Common myeloid progenitor, CD34-positive (primary cell): ENCODE data around the gene CLRN2.
"Not testable (repeated sequence)": the region's sequence is repeated elsewhere in the genome, so short reads cannot be mapped to it uniquely, and the experiment has no call there.

Source experiments
- CTCF ChIA-PET: fragments of 350-600 bp; sonication (Branson Sonifier 250); formaldehyde crosslinking; loops from one replicate; lab custom pipeline; 2021; ENCODE audit warnings: antibody characterized with exemption; lab: Charles Lee
- POLR2A ChIA-PET: fragments of 350-600 bp; sonication (Branson Sonifier 250); formaldehyde crosslinking; loops from one replicate; lab custom pipeline; 2021; ENCODE audit warnings: antibody characterized with exemption; lab: Charles Lee
- DNase-seq, 3 donors: peaks; one replicate each; pipeline versions ENCODE4 v3.0.0 to v3.0.0-alpha.2; 2013
- H3K27ac ChIP-seq, 2 experiments: 1 replicate in 1 of 2; 2 replicates in 1 of 2; pipeline ENCODE4 v1.7.0; 2013; ENCODE audit warnings: inconsistent platforms in 2 of 2, low read length in 2 of 2, mild to moderate bottlenecking in 2 of 2, low read depth in 1 of 2, moderate library complexity in 1 of 2; ENCODE audit not compliant: severe bottlenecking in 2 of 2, insufficient read depth in 1 of 2, poor library complexity in 1 of 2
- H3K27me3 ChIP-seq, 5 experiments: replicated peaks in 2 of 5; 1 replicate in 3 of 5; 2 replicates in 2 of 5; pipeline versions ENCODE4 v1.6.1 to v1.7.0; 2013; ENCODE audit warnings: low read length in 4 of 5, mild to moderate bottlenecking in 2 of 5, moderate library complexity in 2 of 5, inconsistent platforms in 1 of 5; ENCODE audit not compliant: insufficient read depth in 5 of 5, control insufficient read depth in 4 of 5
- H3K36me3 ChIP-seq, 4 experiments: 1 replicate in 2 of 4; 2 replicates in 2 of 4; pipeline versions ENCODE4 v1.6.1 to v1.7.0; 2013; ENCODE audit warnings: low read length in 3 of 4, control low read depth in 1 of 4, mild to moderate bottlenecking in 1 of 4; ENCODE audit not compliant: control insufficient read depth in 4 of 4, insufficient read depth in 4 of 4
- H3K4me1 ChIP-seq, 4 experiments: 1 replicate in 3 of 4; 2 replicates in 1 of 4; pipeline versions ENCODE4 v1.6.1 to v1.7.1; 2013; ENCODE audit warnings: low read length in 3 of 4, mild to moderate bottlenecking in 3 of 4, control low read depth in 1 of 4, inconsistent platforms in 1 of 4, moderate library complexity in 1 of 4; ENCODE audit not compliant: control insufficient read depth in 4 of 4, insufficient read depth in 4 of 4; ENCODE audit errors: control extremely low read depth in 1 of 4
- H3K4me3 ChIP-seq, 7 experiments: 1 replicate in 4 of 7; 2 replicates in 3 of 7; pipeline versions ENCODE4 v1.5.1 to v1.7.0; 2013; ENCODE audit warnings: mild to moderate bottlenecking in 7 of 7, low read length in 6 of 7, moderate library complexity in 6 of 7, inconsistent platforms in 2 of 7, low read depth in 2 of 7, control low read depth in 1 of 7; ENCODE audit not compliant: insufficient read depth in 4 of 7, control insufficient read depth in 1 of 7; ENCODE audit errors: extremely low read depth in 1 of 7
- H3K9me3 ChIP-seq, 5 experiments: 1 replicate in 4 of 5; 2 replicates in 1 of 5; pipeline versions ENCODE4 v1.6.1 to v1.7.1; 2013; ENCODE audit warnings: low read length in 4 of 5, mild to moderate bottlenecking in 2 of 5, inconsistent platforms in 1 of 5, low read depth in 1 of 5, moderate library complexity in 1 of 5; ENCODE audit not compliant: control insufficient read depth in 4 of 5, insufficient read depth in 2 of 5; ENCODE audit errors: control extremely low read depth in 1 of 5
- WGBS: methylation state at CpG from one replicate; pipeline ENCODE4 v1.1.5; 2013; ENCODE audit not compliant: insufficient coverage; 5-methylcytosine and 5-hydroxymethylcytosine counted together

Gene CLRN2

DNA sequence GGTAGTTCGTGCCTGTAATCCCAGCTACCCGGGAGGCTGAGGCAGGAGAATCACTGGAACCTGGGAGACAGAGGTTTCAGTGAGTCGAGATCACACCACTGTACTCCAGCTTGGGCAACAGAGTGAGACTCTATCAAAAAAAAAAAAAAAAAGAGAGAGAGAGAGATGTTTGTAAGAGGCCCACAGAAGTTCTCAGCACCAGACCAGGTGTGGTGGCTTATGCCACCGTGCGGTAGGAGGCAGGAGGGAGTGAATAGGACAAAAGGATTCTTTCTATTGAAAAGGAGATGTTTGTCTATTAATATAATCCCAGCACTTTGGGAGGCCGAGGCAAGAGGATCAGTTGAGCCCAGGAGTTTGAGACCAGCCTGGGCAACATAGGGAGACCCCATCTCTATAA lies 22.1 kb downstream of the CLRN2 start:
- DNase-seq, H3K27ac ChIP-seq, H3K4me1 ChIP-seq, H3K9me3 ChIP-seq, H3K36me3 ChIP-seq, POLR2A ChIA-PET, H3K27me3 ChIP-seq, H3K4me3 ChIP-seq: not testable (repeated sequence)
- CTCF ChIA-PET = interaction anchor here (0.8 to 3.4 kb wide), 3 partner anchors 12 to 55 kb away, joined by 3 to 16 read pairs (median 4); no protein-coding TSS in a partner anchor
- 100% methylated on average over 5 of the region's 6 CpGs for WGBS

- Histone ChIP-seq H3K4me1 (no peaks in the 10 kb centered on the region), H3K27ac (no peak overlapping the region), H3K36me3 (no peaks in the 10 kb centered on the region), H3K4me3 (no peak overlapping the region), H3K9me3 (no peaks in the 10 kb centered on the region), H3K27me3 (no peaks in the 10 kb centered on the region)
- POLR2A ChIA-PET = no interaction called here
- WGBS = 61% methylated on average over 4 of the region's 6 CpGs
- DNase-seq = no peak
- CTCF ChIA-PET = no interaction called here
Measured at GRCh38 chr4:17544205-17544604, 29.2 kb downstream of the CLRN2 start.

GRCh38 chr4:17544831-17545234 lies 29.9 kb downstream of the CLRN2 start:
- Histone ChIP-seq H3K4me1 (no peaks in the 10 kb centered on the region), H3K27ac (no peak overlapping the region), H3K36me3 (no peaks in the 10 kb centered on the region), H3K9me3 (no peaks in the 10 kb centered on the region), H3K4me3 (no peak overlapping the region), H3K27me3 (no peaks in the 10 kb centered on the region)
- CTCF ChIA-PET = interaction anchor here (6.0 kb wide), 1 partner anchor 92 kb away, joined by 37 read pairs; no protein-coding TSS in a partner anchor
- WGBS = 100% methylated on average over 1 of the region's 3 CpGs
- DNase-seq = no peak
- POLR2A ChIA-PET = no interaction called here

GRCh38 chr4:17545374-17546140 lies 30.6 kb downstream of the CLRN2 start:
- WGBS = 91% methylated on average over 6 of the region's 11 CpGs
- Histone ChIP-seq H3K9me3 (no peaks in the 10 kb centered on the region), H3K4me3 (no peak overlapping the region), H3K27ac (no peak overlapping the region), H3K27me3 (no peaks in the 10 kb centered on the region), H3K36me3 (no peaks in the 10 kb centered on the region), H3K4me1 (no peaks in the 10 kb centered on the region)
- ChIA-PET POLR2A (no interaction called here), CTCF (interaction anchor here (0.6 to 6.0 kb wide), 4 partner anchors 15 to 779 kb away, joined by 3 to 37 read pairs (median 4); no protein-coding TSS in a partner anchor)
- no peak for DNase-seq

DNA sequence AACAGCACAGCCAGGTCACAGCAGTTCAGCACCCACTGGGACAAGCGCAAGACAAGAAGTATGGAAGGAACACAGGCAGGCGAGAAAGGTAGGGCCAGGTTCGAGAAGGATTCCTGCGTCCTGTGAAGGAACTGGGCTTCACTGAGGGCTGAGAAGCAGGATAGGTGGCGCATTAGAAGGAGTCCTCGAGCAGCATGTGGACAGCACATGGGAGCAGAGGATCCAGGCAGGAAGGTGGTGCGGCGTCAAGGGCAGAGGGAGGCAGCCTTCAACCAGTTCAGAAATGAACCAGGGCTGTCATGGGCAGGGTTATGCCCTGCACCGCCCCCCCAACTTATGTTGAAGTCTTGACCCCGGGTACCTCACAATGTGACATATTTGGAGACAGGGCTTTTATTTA lies 31.3 kb downstream of the CLRN2 start:
- over 99% methylated on average over 9 of the region's 10 CpGs for WGBS
- CTCF ChIA-PET = interaction anchor here (1.1 to 6.0 kb wide), 2 partner anchors 10 to 91 kb away, joined by 5 to 37 read pairs; no protein-coding TSS in a partner anchor

DNA sequence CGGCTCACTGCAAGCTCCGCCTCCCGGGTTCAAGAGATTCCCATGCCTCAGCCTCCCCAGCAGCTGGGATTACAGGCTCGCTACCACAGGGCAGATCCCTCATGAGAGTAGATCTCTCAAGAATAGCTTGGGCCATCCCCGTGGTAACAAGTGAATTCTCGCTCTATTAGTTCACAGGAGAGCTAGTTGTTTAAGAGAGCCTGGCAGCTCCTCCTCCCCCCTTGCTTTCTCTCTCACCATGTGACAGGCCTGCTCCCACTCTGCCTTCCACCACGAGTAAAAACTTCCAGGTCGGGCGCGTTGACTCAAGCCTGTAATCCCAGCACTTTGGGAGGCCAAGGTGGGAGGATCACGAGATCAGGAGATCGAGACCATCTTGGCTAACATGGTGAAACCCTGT lies 31.7 kb downstream of the CLRN2 start:
- POLR2A ChIA-PET = no interaction called here
- 98% methylated on average over 8 of the region's 12 CpGs for WGBS

More for the DNA sequence above, 31.3 kb downstream of the CLRN2 start:
- Histone ChIP-seq H3K27ac (no peak overlapping the region), H3K27me3 (no peaks in the 10 kb centered on the region), H3K4me3 (no peak overlapping the region), H3K9me3 (no peaks in the 10 kb centered on the region), H3K36me3 (no peaks in the 10 kb centered on the region), H3K4me1 (no peaks in the 10 kb centered on the region)
- no peak for DNase-seq
- POLR2A ChIA-PET = no interaction called here

GRCh38 chr4:17550549-17550948 lies 35.6 kb downstream of the CLRN2 start:
- DNase-seq = no peak
- H3K36me3 ChIP-seq = no peaks in the 10 kb centered on the region
- ChIA-PET POLR2A (no interaction called here), CTCF (interaction anchor here (1.0 to 6.0 kb wide), 3 partner anchors 10 to 86 kb away, joined by 3 to 37 read pairs (median 16); no protein-coding TSS in a partner anchor)
- WGBS = 95% methylated on average over 3 of the region's 3 CpGs
- H3K27me3 ChIP-seq = no peaks in the 10 kb centered on the region
- H3K4me1 ChIP-seq = no peaks in the 10 kb centered on the region
- H3K9me3 ChIP-seq = no peaks in the 10 kb centered on the region
- H3K27ac ChIP-seq = no peak overlapping the region
- H3K4me3 ChIP-seq = no peak overlapping the region

More for the DNA sequence above, 31.7 kb downstream of the CLRN2 start:
- no peak for DNase-seq
- H3K36me3 ChIP-seq = no peaks in the 10 kb centered on the region
- no peak overlapping the region for H3K4me3 ChIP-seq
- H3K4me1 ChIP-seq = no peaks in the 10 kb centered on the region
- H3K27me3 ChIP-seq = no peaks in the 10 kb centered on the region
- no peak overlapping the region for H3K27ac ChIP-seq
- CTCF ChIA-PET = interaction anchor here (1.1 to 6.0 kb wide), 3 partner anchors 11 to 96 kb away, joined by 3 to 37 read pairs (median 5); no protein-coding TSS in a partner anchor
- H3K9me3 ChIP-seq = no peaks in the 10 kb centered on the region
